Hepatocyte (in vitro differentiated cells): ENCODE measurements around the gene SUGCT. TPM values are rescaled to one million over a fixed set of nuclear protein-coding genes. Genes with fewer than 3 reads are reported as not detected.

Experiments used
- DNase-seq: peaks from one replicate; pipeline ENCODE4 v3.0.0-alpha.2; 2016; ENCODE audit warnings: low spot score
- H2AFZ ChIP-seq: fragments of 200-600 bp; sonication (generic); 2 replicates; pipeline ENCODE4 v1.6.0; 2016; ENCODE audit warnings: antibody characterized with exemption, mild to moderate bottlenecking
- H3K27ac ChIP-seq: fragments of 200-600 bp; sonication (generic); 2 replicates; pipeline ENCODE4 v1.5.1; 2016; ENCODE audit warnings: mild to moderate bottlenecking
- H3K27me3 ChIP-seq: fragments of 200-600 bp; sonication (generic); 2 replicates; pipeline ENCODE4 v1.6.1; 2016
- H3K36me3 ChIP-seq: fragments of 200-600 bp; sonication (generic); replicated peaks from 2 replicates; pipeline ENCODE4 v1.5.1; 2016; ENCODE audit warnings: low read depth; ENCODE audit not compliant: insufficient read depth
- H3K4me1 ChIP-seq: fragments of 200-600 bp; sonication (generic); 2 replicates; pipeline ENCODE4 v1.5.1; 2016; ENCODE audit warnings: mild to moderate bottlenecking, moderate library complexity; ENCODE audit not compliant: insufficient read depth
- H3K4me2 ChIP-seq: fragments of 200-600 bp; sonication (generic); 2 replicates; pipeline ENCODE4 v1.6.0; 2016
- H3K4me3 ChIP-seq: fragments of 200-600 bp; sonication (generic); 2 replicates; pipeline ENCODE4 v1.5.1; 2016; ENCODE audit warnings: mild to moderate bottlenecking
- H3K79me2 ChIP-seq: fragments of 200-600 bp; sonication (generic); 2 replicates; pipeline ENCODE4 v1.6.0; 2017; ENCODE audit warnings: mild to moderate bottlenecking
- H3K9me2 ChIP-seq: fragments of 200-600 bp; sonication (generic); replicated peaks from 2 replicates; pipeline ENCODE4 v1.6.0; 2017; ENCODE audit warnings: mild to moderate bottlenecking; ENCODE audit not compliant: insufficient read depth
- H3K9me3 ChIP-seq: fragments of 200-600 bp; sonication (generic); 2 replicates; pipeline ENCODE4 v1.5.1; 2016; ENCODE audit warnings: low read depth, mild to moderate bottlenecking
- H4K20me1 ChIP-seq: fragments of 200-600 bp; sonication (generic); 2 replicates; pipeline ENCODE4 v1.6.0; 2016; ENCODE audit warnings: mild to moderate bottlenecking; ENCODE audit not compliant: insufficient read depth, poor library complexity, severe bottlenecking
- EZH2 ChIP-seq: fragments of 200-600 bp; sonication (generic); IDR thresholded peaks from 2 replicates; pipeline ENCODE4 v1.6.1; 2016; ENCODE audit warnings: antibody characterized with exemption, mild to moderate bottlenecking, borderline replicate concordance
- EZH2phosphoT487 ChIP-seq: fragments of 200-600 bp; sonication (generic); IDR thresholded peaks from one replicate; pipeline ENCODE4 v1.6.1; 2018; ENCODE audit warnings: antibody characterized with exemption, mild to moderate bottlenecking, low read depth, moderate library complexity; ENCODE audit not compliant: unreplicated experiment, severe bottlenecking
- WGBS: methylation state at CpG from one replicate; pipeline ENCODE4 v1.1.6; 2016; ENCODE audit warnings: low lambda C conversion rate; ENCODE audit errors: missing lambda C conversion rate; 5-methylcytosine and 5-hydroxymethylcytosine counted together
- polyA plus RNA-seq: library from polyadenylated mRNA; unstranded; fragments of >200 nt; fragmentation: Nextera tagmentation; extraction: Ambion mirVana; gene quantifications from 2 replicates; pipeline ENCODE4 v1.2.1, GENCODE V29; 2016
- total RNA-seq: library from RNA; depleted of rRNA; stranded (reverse); fragments of >200 nt; gene quantifications from 2 replicates; pipeline ENCODE4 v1.2.3, GENCODE V29; 2014
- TF ChIP-seq, protein P1 (sequence below): fragments of 200-600 bp; sonication (generic); IDR thresholded peaks from 2 replicates; pipeline ENCODE4 v1.5.1; 2016; ENCODE audit warnings: antibody characterized with exemption, mild to moderate bottlenecking; ENCODE audit not compliant: poor library complexity

SUGCT gene
- total and polyA plus RNA-seq, 2 experiments from 2014 or later: 5.1 to 12.0 TPM

DNA sequence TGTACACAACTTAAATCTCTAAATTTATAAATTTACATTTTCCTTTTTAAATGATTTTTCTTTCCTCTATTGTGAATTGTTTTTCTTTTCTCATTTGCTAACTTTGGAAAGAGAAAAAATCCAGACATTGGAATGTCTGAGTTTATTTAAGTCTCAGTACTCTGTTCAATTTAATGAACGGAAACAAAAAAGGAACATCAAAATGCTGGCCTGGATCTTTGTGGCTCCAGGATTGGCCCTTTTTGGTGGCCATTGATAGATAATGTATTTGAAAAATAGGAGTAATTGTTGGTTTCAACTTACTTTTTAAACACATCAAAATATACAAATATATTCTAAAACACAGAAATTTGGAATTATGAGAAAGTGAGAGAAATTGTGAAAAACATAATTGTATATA is 336.0 kb downstream of the SUGCT start:
- no peaks in the 10 kb centered on the region for H3K9me3 ChIP-seq

DNA sequence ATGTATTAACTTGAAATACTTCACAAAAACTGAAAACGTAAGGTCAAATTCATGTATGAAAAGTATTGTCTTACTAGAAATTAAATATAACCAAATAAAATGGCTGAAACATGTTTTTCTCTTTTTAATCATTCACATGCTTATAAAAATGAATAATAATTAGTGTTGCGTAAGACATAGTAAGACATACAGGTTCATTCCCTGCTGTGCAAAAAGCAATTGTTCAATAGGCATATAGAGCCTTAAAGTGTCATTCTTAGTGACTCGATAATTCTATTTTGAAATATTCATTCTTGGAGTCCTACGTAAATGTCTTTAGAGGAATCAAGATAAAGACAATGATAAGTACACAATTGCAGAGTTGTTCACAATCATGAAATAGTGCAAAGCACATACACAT is 337.1 kb downstream of the SUGCT start:
- Histone ChIP-seq H3K79me2 (no peaks in the 10 kb centered on the region), H3K27ac (no peak overlapping the region), H4K20me1 (no peaks in the 10 kb centered on the region), H3K9me3 (no peaks in the 10 kb centered on the region), H3K27me3 (no peaks in the 10 kb centered on the region), H3K4me2 (no peak overlapping the region), H3K4me3 (no peak overlapping the region), H3K36me3 (no peaks in the 10 kb centered on the region), H2AFZ (no peak overlapping the region), H3K4me1 (peaks cover 10% of the 10 kb centered on the region), H3K9me2 (no peaks in the 10 kb centered on the region)
- TF ChIP-seq, protein P1, sequence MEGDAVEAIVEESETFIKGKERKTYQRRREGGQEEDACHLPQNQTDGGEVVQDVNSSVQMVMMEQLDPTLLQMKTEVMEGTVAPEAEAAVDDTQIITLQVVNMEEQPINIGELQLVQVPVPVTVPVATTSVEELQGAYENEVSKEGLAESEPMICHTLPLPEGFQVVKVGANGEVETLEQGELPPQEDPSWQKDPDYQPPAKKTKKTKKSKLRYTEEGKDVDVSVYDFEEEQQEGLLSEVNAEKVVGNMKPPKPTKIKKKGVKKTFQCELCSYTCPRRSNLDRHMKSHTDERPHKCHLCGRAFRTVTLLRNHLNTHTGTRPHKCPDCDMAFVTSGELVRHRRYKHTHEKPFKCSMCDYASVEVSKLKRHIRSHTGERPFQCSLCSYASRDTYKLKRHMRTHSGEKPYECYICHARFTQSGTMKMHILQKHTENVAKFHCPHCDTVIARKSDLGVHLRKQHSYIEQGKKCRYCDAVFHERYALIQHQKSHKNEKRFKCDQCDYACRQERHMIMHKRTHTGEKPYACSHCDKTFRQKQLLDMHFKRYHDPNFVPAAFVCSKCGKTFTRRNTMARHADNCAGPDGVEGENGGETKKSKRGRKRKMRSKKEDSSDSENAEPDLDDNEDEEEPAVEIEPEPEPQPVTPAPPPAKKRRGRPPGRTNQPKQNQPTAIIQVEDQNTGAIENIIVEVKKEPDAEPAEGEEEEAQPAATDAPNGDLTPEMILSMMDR: no peak
- TF ChIP-seq EZH2phosphoT487 (no peak), EZH2 (no peak)
- 96% methylated on average over 4 of the region's 4 CpGs for WGBS
- DNase-seq: no peak

More for the DNA sequence above, 336.0 kb downstream of the SUGCT start:
- Histone ChIP-seq H2AFZ (no peak overlapping the region), H3K36me3 (no peaks in the 10 kb centered on the region), H3K79me2 (no peaks in the 10 kb centered on the region), H3K27me3 (no peaks in the 10 kb centered on the region), H3K4me1 (peaks cover 10% of the 10 kb centered on the region), H3K9me2 (no peaks in the 10 kb centered on the region), H3K4me2 (peak overlapping the region; percentile 32), H3K4me3 (no peak overlapping the region), H4K20me1 (no peaks in the 10 kb centered on the region), H3K27ac (peak overlapping the region; percentile 68)
- DNase-seq: no peak
- WGBS: 62% methylated on average over 1 of the region's 1 CpG
- TF ChIP-seq EZH2 (no peak), EZH2phosphoT487 (no peak)
- TF ChIP-seq, protein P1: no peak

DNA sequence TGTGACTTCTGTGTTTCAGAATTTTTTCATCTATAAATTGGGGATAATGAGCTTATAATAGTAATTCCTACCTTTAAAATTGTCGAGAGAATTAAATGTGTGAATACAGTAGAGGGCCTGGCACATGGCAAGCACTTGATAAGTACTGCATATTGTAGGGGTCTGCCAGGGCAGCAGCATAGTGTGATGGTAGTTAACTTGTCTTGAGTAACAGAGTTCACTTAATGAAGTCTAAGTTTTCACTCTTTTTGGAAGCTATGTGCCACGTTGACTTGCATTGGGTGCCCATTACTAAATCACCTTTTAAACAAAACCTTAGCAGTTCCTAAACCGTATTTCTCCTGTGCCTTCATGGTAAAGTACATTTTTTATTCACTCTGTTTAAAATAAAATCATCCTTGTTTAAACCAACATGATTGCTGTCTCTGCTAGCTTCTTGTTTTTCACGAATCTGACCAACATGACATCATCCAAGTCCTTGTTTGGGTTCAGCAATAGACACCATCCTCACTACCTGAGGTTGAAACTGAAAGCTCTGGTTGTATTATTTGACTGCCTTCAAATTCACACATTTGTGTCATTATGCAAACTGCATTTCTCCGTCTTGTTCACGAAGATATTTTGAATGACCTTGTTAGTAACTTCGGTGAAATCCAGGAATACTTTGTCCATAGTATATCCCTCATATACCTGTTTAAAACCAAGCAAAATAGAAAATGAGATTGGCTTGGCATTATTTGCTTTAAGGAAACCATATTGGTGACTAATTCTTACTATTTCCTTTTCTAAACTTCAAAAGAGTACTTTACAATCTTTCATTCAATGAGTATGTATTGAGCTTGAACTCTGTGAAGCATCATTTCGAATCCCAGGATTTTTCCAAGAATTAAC is 340.2 kb downstream of the SUGCT start:
- no peak overlapping the region for H3K27ac ChIP-seq
- WGBS: 90% methylated on average over 8 of the region's 8 CpGs
- no peaks in the 10 kb centered on the region for H3K79me2 ChIP-seq
- H2AFZ ChIP-seq: no peak overlapping the region
- no peak overlapping the region for H3K4me2 ChIP-seq
- no peaks in the 10 kb centered on the region for H3K9me2 ChIP-seq
- no peak for TF ChIP-seq EZH2
- no peak for TF ChIP-seq EZH2phosphoT487
- TF ChIP-seq, protein P1: no peak
- no peak overlapping the region for H3K4me3 ChIP-seq
- no peak for DNase-seq
- H3K4me1 ChIP-seq: peaks cover 6% of the 10 kb centered on the region
- no peaks in the 10 kb centered on the region for H3K36me3 ChIP-seq
- H4K20me1 ChIP-seq: no peaks in the 10 kb centered on the region
- H3K9me3 ChIP-seq: no peaks in the 10 kb centered on the region
- no peaks in the 10 kb centered on the region for H3K27me3 ChIP-seq
